SK-N-SH (cell line): ENCODE results near the gene PCDH20. TPM values are rescaled to one million over a fixed set of nuclear protein-coding genes. Genes with fewer than 3 reads are reported as not detected.
A peak's percentile ranks its signal among the peaks of the same experiment; 100 is the strongest.

ENCODE experiments used
- CTCF ChIA-PET: fragments of 300-600, 350-600 bp; formaldehyde crosslinking; extraction: SDS; loops from one replicate; lab custom pipeline; 2021; lab: Yijun Ruan, JAX
- POLR2A ChIA-PET: fragments of 350-600 bp; sonication (Branson Sonifier 250); formaldehyde crosslinking; extraction: SDS; loops from one replicate; lab custom pipeline; 2020; ENCODE audit warnings: antibody characterized with exemption, inconsistent platforms; lab: Yijun Ruan, JAX
- DNase-seq: peaks from one replicate; pipeline ENCODE4 v3.0.0; 2012
- H2AFZ ChIP-seq: fragments of 200-600 bp; sonication (generic); 2 replicates; pipeline ENCODE4 v1.8.1; 2016; ENCODE audit warnings: antibody characterized with exemption, mild to moderate bottlenecking, low read depth
- H3F3A ChIP-seq: fragments of 200-600 bp; sonication (generic); replicated peaks from 2 replicates; pipeline ENCODE3; 2016; ENCODE audit warnings: antibody characterized with exemption, mild to moderate bottlenecking; ENCODE audit not compliant: insufficient read depth
- H3K27ac ChIP-seq, 2 experiments: fragments of 200-500 bp in 1 of 2; fragments of 200-600 bp in 1 of 2; sonication (Bioruptor generic) in 1 of 2; sonication (generic), shearing (Covaris generic) in 1 of 2; 2 replicates each; pipeline versions ENCODE4 v1.5.1 to v1.6.1; 2014 to 2016; ENCODE audit warnings: low read depth in 2 of 2, inconsistent platforms in 1 of 2, low read length in 1 of 2, mild to moderate bottlenecking in 1 of 2, mixed read lengths in 1 of 2
- H3K27me3 ChIP-seq: fragments of 200-600 bp; sonication (generic), shearing (Covaris generic); 2 replicates; pipeline ENCODE4 v1.6.1; 2016; ENCODE audit warnings: mixed run types; ENCODE audit not compliant: insufficient read depth
- H3K36me3 ChIP-seq, 2 experiments: fragments of 200-500 bp in 1 of 2; fragments of 200-600 bp in 1 of 2; sonication (Bioruptor generic) in 1 of 2; sonication (generic) in 1 of 2; replicated peaks in 1 of 2; 2 replicates each; pipeline versions ENCODE3 to v1.5.1; 2014 to 2016; ENCODE audit warnings: low read length in 1 of 2, mild to moderate bottlenecking in 1 of 2; ENCODE audit not compliant: insufficient read depth in 2 of 2, control insufficient read depth in 1 of 2
- H3K4me1 ChIP-seq, 2 experiments: fragments of 200-500 bp in 1 of 2; fragments of 200-600 bp in 1 of 2; sonication (Bioruptor generic) in 1 of 2; sonication (generic), shearing (Covaris generic) in 1 of 2; 2 replicates each; pipeline versions ENCODE4 v1.5.1 to v1.6.1; 2014 to 2016; ENCODE audit warnings: low read depth in 1 of 2, low read length in 1 of 2, mixed run types in 1 of 2; ENCODE audit not compliant: insufficient read depth in 2 of 2, control insufficient read depth in 1 of 2
- H3K4me2 ChIP-seq: fragments of 200-600 bp; sonication (generic), shearing (Covaris generic); 2 replicates; pipeline ENCODE4 v1.6.1; 2017; ENCODE audit warnings: mixed run types
- H3K4me3 ChIP-seq, 2 experiments: fragments of 200-500 bp in 1 of 2; fragments of 200-600 bp in 1 of 2; sonication (Bioruptor generic) in 1 of 2; sonication (generic), shearing (Covaris generic) in 1 of 2; 2 replicates each; pipeline versions ENCODE4 v1.5.1 to v1.8.1; 2014 to 2016; ENCODE audit warnings: low read depth in 2 of 2, inconsistent platforms in 1 of 2, low read length in 1 of 2, mild to moderate bottlenecking in 1 of 2, mixed read lengths in 1 of 2, moderate library complexity in 1 of 2
- H3K79me2 ChIP-seq: fragments of 200-600 bp; sonication (generic); 2 replicates; pipeline ENCODE4 v1.8.1; 2017; ENCODE audit warnings: mild to moderate bottlenecking; ENCODE audit not compliant: insufficient read depth
- H3K9ac ChIP-seq: fragments of 200-600 bp; sonication (generic); 2 replicates; pipeline ENCODE4 v1.6.1; 2017; ENCODE audit warnings: mixed run types
- H3K9me2 ChIP-seq: fragments of 200-600 bp; sonication (generic); 2 replicates; pipeline ENCODE4 v1.6.1; 2017; ENCODE audit warnings: mixed run types
- H3K9me3 ChIP-seq: fragments of 200-600 bp; sonication (generic); 2 replicates; pipeline ENCODE4 v1.6.1; 2017; ENCODE audit warnings: mixed run types, mild to moderate bottlenecking, moderate library complexity
- H4K20me1 ChIP-seq: fragments of 200-600 bp; sonication (generic); 2 replicates; pipeline ENCODE4 v1.6.1; 2017; ENCODE audit warnings: mild to moderate bottlenecking, mixed run types; ENCODE audit not compliant: insufficient read depth
- CHD2 ChIP-seq: fragments of 150-350 bp; IDR thresholded peaks from 2 replicates; pipeline ENCODE4 v1.6.1; 2018; ENCODE audit warnings: low read length; ENCODE audit not compliant: partially characterized antibody
- FOSL2 ChIP-seq: IDR thresholded peaks from 2 replicates; pipeline ENCODE4 v1.4.0; 2012; ENCODE audit warnings: low read depth, mild to moderate bottlenecking, moderate library complexity, borderline replicate concordance
- JUND ChIP-seq: IDR thresholded peaks from 2 replicates; pipeline ENCODE4 v1.4.0; 2012
- MAX ChIP-seq: IDR thresholded peaks from 2 replicates; pipeline ENCODE4 v1.4.0; 2012; ENCODE audit warnings: low read depth
- MEF2A ChIP-seq: IDR thresholded peaks from 2 replicates; pipeline ENCODE4 v1.4.0; 2012; ENCODE audit warnings: low read depth, borderline replicate concordance
- MXI1 ChIP-seq: IDR thresholded peaks from 2 replicates; pipeline ENCODE4 v1.6.1; 2012; ENCODE audit warnings: mild to moderate bottlenecking, low read depth, low read length, improper control_type of control experiment
- NRF1 ChIP-seq: IDR thresholded peaks from 2 replicates; pipeline ENCODE4 v1.6.1; 2012; ENCODE audit warnings: low read depth, mild to moderate bottlenecking, low read length
- POLR2AphosphoS5 ChIP-seq: IDR thresholded peaks from 2 replicates; pipeline ENCODE4 v1.6.1; 2012; ENCODE audit warnings: low read depth, low read length
- RAD21 ChIP-seq: IDR thresholded peaks from 2 replicates; pipeline ENCODE4 v1.6.1; 2012; ENCODE audit warnings: mild to moderate bottlenecking, low read length
- RCOR1 ChIP-seq: fragments of 150-350 bp; IDR thresholded peaks from 2 replicates; pipeline ENCODE4 v1.6.1; 2017; ENCODE audit warnings: antibody characterized with exemption, low read length
- RFX5 ChIP-seq: IDR thresholded peaks from 2 replicates; pipeline ENCODE4 v1.6.1; 2012; ENCODE audit warnings: mild to moderate bottlenecking, improper control_type of control experiment, low read length
- SIN3A ChIP-seq: IDR thresholded peaks from 2 replicates; pipeline ENCODE4 v1.6.1; 2012; ENCODE audit warnings: low read depth, mild to moderate bottlenecking, low read length, moderate library complexity, borderline replicate concordance
- SMC3 ChIP-seq: IDR thresholded peaks from 2 replicates; pipeline ENCODE4 v1.6.1; 2012; ENCODE audit warnings: low read depth, low read length, improper control_type of control experiment
- TAF1 ChIP-seq: IDR thresholded peaks from 2 replicates; pipeline ENCODE4 v1.6.1; 2012; ENCODE audit warnings: low read depth, mild to moderate bottlenecking, low read length, moderate library complexity, borderline replicate concordance
- TCF12 ChIP-seq: IDR thresholded peaks from 2 replicates; pipeline ENCODE4 v1.4.0; 2012
- TEAD4 ChIP-seq: IDR thresholded peaks from 2 replicates; pipeline ENCODE4 v1.4.0; 2012; ENCODE audit warnings: mild to moderate bottlenecking, borderline replicate concordance; ENCODE audit not compliant: insufficient read depth
- USF2 ChIP-seq: fragments of 150-350 bp; IDR thresholded peaks from 2 replicates; pipeline ENCODE4 v1.6.1; 2017; ENCODE audit warnings: antibody characterized with exemption, low read length, low read depth, borderline replicate concordance
- ZBTB33 ChIP-seq: IDR thresholded peaks from 2 replicates; pipeline ENCODE4 v1.4.0; 2012; ENCODE audit warnings: low read depth, borderline replicate concordance
- WGBS: methylation state at CpG from one replicate; pipeline ENCODE4 v1.1.6; 2017; ENCODE audit warnings: low lambda C conversion rate; 5-methylcytosine and 5-hydroxymethylcytosine counted together
- polyA plus RNA-seq, 3 experiments: library from polyadenylated mRNA; depleted of rRNA; stranded (reverse); fragments of >200 nt; gene quantifications; 2 replicates each; pipeline ENCODE4 v1.2.3, GENCODE V29; 2012

The PCDH20 gene
- 0.02 TPM in 1 of 2 replicates, not detected in the other for polyA plus RNA-seq (2012; rRNA removed)
- polyA plus RNA-seq (2012; cell fraction: cytosol; rRNA removed) = under 0.01 and 0.01 TPM in 2 replicates
- 0.02 TPM in 1 of 2 replicates, not detected in the other for polyA plus RNA-seq (2012; cell fraction: nucleus; rRNA removed)

DNA sequence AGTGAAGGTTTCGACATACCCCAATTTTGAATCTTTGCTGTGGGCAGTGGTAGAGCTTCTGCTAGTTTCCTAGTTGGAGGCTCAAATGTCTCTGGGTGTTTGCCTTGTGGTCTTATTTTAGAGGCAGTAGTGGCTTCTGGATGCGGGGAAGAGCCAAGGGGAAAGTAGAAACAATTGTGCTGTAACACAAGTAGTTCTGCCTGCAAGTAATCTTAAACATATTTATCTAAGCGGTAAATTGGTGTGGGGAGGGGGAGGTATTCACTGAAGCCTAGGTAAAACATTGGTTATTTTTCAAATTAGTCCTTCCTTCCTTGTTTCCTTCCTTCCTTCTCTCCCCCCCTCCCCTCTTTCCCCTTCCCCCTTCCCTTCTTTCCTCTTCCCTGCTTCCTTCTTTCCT is at the start of gene PCDH20:
Gene PCDH20, minus strand, starts transcription at position 101 of the 400 bp plus-strand sequence. CDS start 691 bp downstream, outside the sequence.
- peaks cover 0 to 11% of the 10 kb centered on the region in 2 experiments; a peak in 1 of 4 replicates for H3K4me1 ChIP-seq
- WGBS = 64% methylated on average over 3 of the region's 3 CpGs
- peak within 1 kb of the TSS; percentile 76 for H3K4me2 ChIP-seq
- no peak for DNase-seq
- H2AFZ ChIP-seq = no peak within 1 kb of the TSS
- peak within 1 kb of the TSS; percentile 48 to 54 for H3K4me3 ChIP-seq
- POLR2A ChIA-PET = no interaction called here
- no peaks in the 10 kb centered on the region for H3K36me3 ChIP-seq
- TF ChIP-seq TEAD4 (no peak), SMC3 (no peak), RFX5 (no peak)
- TF ChIP-seq, all 33 proteins: peak for 0
- Histone ChIP-seq H3K79me2 (no peaks in the 10 kb centered on the region), H3K9me3 (no peaks in the 10 kb centered on the region), H3K27me3 (peaks cover 17% of the 10 kb centered on the region; the same call in 1 of the 2 replicates), H3K27ac (no peak within 1 kb of the TSS), H3F3A (no peaks in the 10 kb centered on the region), H3K9me2 (no peaks in the 10 kb centered on the region), H3K9ac (no peak within 1 kb of the TSS), H4K20me1 (no peaks in the 10 kb centered on the region)
- CTCF ChIA-PET = interaction anchor here (0.7 to 1.3 kb wide), 5 partner anchors 8 to 968 kb away, joined by 3 to 6 read pairs (median 3); no protein-coding TSS in a partner anchor

DNA sequence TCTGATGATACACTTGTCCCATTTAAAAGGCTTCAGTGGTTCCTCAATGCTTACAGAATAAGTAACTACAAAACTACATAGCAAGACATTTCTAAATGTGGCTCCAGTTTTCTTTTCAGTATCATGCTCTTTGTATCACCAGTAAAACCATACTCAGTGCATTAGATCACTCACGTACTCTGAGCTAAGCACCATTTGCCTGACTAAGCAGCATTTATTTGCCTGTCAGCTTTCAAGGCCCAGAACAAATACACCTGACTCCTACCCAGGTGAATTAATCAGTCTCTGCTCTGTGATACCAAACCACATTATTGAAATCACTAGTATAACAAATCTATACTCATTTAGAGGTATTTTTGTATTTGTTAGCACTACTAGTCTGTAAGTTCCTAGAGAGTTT is 47.4 kb upstream of the PCDH20 start:
- Histone ChIP-seq H3K4me1 (no peaks in the 10 kb centered on the region), H4K20me1 (no peaks in the 10 kb centered on the region), H3K79me2 (no peaks in the 10 kb centered on the region), H2AFZ (no peak overlapping the region), H3K4me3 (no peak overlapping the region), H3K9me2 (no peaks in the 10 kb centered on the region), H3K27me3 (no peaks in the 10 kb centered on the region), H3K9ac (no peak overlapping the region), H3K9me3 (no peaks in the 10 kb centered on the region), H3K4me2 (no peak overlapping the region), H3K27ac (no peak overlapping the region), H3K36me3 (no peaks in the 10 kb centered on the region), H3F3A (no peaks in the 10 kb centered on the region)
- WGBS = 100% methylated on average over 1 of the region's 1 CpG
- TF ChIP-seq POLR2AphosphoS5 (no peak), TEAD4 (no peak), USF2 (no peak), CHD2 (no peak), SIN3A (no peak), TCF12 (no peak), FOSL2 (no peak), RFX5 (no peak), ZBTB33 (no peak), RCOR1 (no peak), TAF1 (no peak), MXI1 (no peak), MEF2A (no peak), JUND (no peak), RAD21 (no peak), SMC3 (no peak), MAX (no peak), NRF1 (no peak)
- no peak for DNase-seq
- ChIA-PET POLR2A (no interaction called here), CTCF (interaction anchor here (1.1 kb wide), 1 partner anchor 836 kb away, joined by 3 read pairs; no protein-coding TSS in a partner anchor)
